GM12874 (cell line): ENCODE results near the gene NDFIP1.

Experiments
- TF ChIP-seq, protein P1 (sequence below): IDR thresholded peaks from 2 replicates; pipeline ENCODE4 v1.5.1; 2011; ENCODE audit warnings: low read depth, mild to moderate bottlenecking, control low read depth, low read length, moderate library complexity; ENCODE audit not compliant: insufficient read depth

Gene NDFIP1

DNA sequence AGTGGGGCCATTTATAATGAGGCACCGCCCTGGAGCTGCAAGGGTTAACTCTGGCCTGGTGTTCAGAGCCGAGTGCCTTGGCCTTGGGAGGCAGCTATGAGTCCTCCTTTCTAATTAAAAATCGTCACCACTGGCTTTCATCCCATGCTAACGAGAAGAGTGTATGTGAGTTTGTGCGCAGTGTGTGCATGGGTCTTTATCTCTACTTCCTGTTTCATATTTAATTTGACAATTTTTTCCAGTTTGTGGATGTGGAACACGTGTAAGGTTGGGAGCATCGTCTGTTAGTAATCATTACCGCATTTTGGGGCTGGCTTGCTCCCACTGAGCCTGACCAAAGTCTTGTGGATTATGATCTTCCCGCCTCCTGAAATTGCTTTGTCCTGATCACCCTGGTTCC lies 76.4 kb downstream of the NDFIP1 start:
- TF ChIP-seq, protein P1, sequence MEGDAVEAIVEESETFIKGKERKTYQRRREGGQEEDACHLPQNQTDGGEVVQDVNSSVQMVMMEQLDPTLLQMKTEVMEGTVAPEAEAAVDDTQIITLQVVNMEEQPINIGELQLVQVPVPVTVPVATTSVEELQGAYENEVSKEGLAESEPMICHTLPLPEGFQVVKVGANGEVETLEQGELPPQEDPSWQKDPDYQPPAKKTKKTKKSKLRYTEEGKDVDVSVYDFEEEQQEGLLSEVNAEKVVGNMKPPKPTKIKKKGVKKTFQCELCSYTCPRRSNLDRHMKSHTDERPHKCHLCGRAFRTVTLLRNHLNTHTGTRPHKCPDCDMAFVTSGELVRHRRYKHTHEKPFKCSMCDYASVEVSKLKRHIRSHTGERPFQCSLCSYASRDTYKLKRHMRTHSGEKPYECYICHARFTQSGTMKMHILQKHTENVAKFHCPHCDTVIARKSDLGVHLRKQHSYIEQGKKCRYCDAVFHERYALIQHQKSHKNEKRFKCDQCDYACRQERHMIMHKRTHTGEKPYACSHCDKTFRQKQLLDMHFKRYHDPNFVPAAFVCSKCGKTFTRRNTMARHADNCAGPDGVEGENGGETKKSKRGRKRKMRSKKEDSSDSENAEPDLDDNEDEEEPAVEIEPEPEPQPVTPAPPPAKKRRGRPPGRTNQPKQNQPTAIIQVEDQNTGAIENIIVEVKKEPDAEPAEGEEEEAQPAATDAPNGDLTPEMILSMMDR = no peak

DNA sequence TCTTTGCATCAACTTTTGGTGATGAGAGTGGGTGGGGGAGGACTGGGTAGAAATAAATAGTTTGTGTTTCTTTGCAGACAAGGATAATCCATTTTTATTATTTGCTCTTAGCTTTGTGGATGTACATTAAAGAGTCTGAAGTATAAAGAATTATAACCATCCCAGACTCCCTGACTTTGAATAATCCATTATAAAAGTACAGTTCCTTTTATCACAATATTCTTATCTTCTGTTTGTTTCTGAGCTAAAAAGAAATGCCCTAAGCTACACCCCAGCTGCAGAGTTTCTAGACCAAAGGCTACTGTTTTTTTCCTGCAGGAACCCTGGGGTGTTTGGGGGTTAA lies 77.9 kb downstream of the NDFIP1 start:
- TF ChIP-seq, protein P1 = no peak

- TF ChIP-seq, protein P1 = no peak
These were observed 78.4 kb downstream of the NDFIP1 start for GRCh38 chr5:142186857-142187594.

DNA sequence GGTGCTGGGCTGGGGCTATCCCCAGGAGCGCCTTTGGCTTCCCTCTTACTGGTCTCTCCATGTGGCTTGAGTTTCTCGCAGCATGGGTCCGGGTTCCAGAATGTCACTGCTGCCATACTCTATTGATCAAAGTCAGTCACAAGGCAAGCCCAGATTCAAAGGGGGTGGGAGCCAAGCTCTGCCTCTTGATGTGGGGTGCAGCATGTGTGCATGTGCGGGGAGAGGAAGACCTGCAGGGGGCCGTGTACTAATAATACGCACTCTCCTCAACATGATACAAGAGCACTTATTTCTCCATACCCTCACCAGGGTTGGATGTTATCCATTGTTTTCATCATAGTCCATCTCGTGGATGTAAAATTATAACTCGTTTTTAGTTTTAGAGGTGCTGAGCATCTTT lies 81.2 kb downstream of the NDFIP1 start:
- TF ChIP-seq, protein P1 = no peak

DNA sequence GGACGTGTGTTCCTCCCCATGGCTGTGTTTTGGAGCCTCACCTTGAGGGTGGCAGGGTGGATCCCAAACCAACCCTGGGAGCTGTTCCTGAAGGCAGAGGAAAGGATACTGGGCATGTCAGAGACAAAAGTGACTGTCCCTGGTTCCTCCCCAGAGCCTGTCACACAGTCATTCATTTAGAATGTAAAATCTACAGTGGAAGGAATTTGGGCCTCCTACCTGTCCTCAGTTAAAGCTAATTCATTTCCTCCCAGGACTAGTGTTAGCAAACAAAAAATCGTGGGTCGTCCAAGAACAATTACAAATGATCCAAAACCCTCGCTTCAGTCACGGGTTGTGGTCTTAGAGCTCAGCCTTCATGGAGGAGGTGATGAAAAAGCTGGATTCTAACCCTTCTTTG lies 83.2 kb downstream of the NDFIP1 start:
- TF ChIP-seq, protein P1 = no peak

DNA sequence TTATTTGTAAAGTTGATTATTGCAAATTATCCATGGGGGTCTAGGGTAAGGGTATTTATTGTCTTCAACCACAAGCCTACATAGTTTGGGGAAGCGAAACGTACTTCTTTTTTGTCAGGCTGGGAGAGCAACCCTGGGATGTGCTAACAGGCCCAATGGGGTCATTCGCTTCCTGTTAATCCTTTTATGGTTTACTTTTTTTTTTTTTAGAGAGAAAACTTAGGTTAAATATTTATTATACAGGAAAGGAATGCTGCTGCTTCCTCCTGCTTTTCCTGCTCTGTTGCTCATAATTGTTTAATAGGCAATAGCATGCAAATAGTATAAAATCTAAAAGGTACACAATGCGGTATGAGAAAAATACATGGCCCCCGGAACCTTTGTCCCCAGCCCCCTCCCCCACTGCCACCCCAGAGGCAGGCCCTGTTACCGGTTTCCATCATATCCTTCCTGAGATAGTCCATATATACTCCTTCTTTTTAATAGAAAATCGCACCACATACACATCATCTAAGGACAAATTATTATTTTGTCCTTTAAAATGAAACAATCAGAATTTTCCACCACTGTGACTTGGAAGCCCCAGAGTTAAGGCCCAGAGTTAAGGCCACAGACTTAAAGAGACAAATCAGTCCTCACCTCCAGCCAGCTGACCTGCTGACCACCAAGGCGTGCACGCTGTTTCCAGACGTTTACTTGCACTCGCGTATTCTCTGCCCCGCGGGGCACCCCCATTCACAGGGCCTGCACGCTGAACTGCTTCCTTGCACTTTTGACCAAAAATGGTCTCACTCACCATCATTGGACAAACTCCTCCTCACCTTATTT lies 83.9 kb downstream of the NDFIP1 start:
- TF ChIP-seq, protein P1 = no peak

DNA sequence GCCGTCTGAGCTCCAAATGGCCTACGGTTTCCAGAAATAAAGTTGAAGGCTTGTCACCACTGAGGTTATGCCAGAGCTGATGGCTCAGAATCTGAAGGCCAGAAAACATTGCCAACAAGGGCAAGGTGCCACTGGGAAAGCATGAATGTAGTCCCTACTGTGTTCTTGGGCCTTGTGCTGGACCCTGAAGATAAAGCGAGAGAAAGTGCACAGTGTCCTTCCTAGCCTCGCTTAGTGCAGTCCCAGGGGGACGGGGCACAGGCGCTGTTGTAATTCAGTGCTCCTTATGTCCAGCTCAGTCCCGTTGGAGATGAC lies 84.5 kb downstream of the NDFIP1 start:
- TF ChIP-seq, protein P1 = no peak
